Smooth muscle cell (in vitro differentiated cells): ENCODE results near the gene PLEKHN1. TPM values are rescaled to one million over a fixed set of nuclear protein-coding genes. Genes with fewer than 3 reads are reported as not detected.

Experiments
- DNase-seq: peaks from one replicate; lab custom pipeline; 2025; ENCODE audit not compliant: unreplicated experiment; lab: John Stamatoyannopoulos, UW
- H2AFZ ChIP-seq: fragments of 200-600 bp; sonication (generic); 2 replicates; pipeline ENCODE4 v1.6.0; 2016; ENCODE audit warnings: antibody characterized with exemption, low read depth, mild to moderate bottlenecking
- H3F3A ChIP-seq: fragments of 200-600 bp; sonication (generic); 2 replicates; pipeline ENCODE4 v1.6.0; 2017; ENCODE audit warnings: antibody characterized with exemption, low read depth
- H3K27ac ChIP-seq: fragments of 200-600 bp; sonication (generic); 2 replicates; pipeline ENCODE4 v1.5.1; 2016; ENCODE audit warnings: low read depth, mild to moderate bottlenecking
- H3K27me3 ChIP-seq: fragments of 200-600 bp; sonication (generic); 2 replicates; pipeline ENCODE4 v1.6.1; 2016; ENCODE audit warnings: low read depth, mild to moderate bottlenecking
- H3K36me3 ChIP-seq: fragments of 200-600 bp; sonication (generic); 2 replicates; pipeline ENCODE4 v1.5.1; 2016; ENCODE audit warnings: low read depth
- H3K4me1 ChIP-seq: fragments of 200-600 bp; sonication (generic); 2 replicates; pipeline ENCODE4 v1.5.1; 2016; ENCODE audit warnings: low read depth
- H3K4me2 ChIP-seq: fragments of 200-600 bp; sonication (generic); 2 replicates; pipeline ENCODE4 v1.6.0; 2016; ENCODE audit warnings: mild to moderate bottlenecking
- H3K4me3 ChIP-seq: fragments of 200-600 bp; sonication (generic); 2 replicates; pipeline ENCODE4 v1.5.1; 2016; ENCODE audit warnings: mild to moderate bottlenecking
- H3K79me2 ChIP-seq: fragments of 200-600 bp; sonication (generic); 2 replicates; pipeline ENCODE4 v1.6.0; 2016; ENCODE audit warnings: low read depth, mild to moderate bottlenecking
- H3K9ac ChIP-seq: fragments of 200-600 bp; sonication (generic); 2 replicates; pipeline ENCODE4 v1.6.0; 2016; ENCODE audit warnings: low read depth
- H3K9me3 ChIP-seq: fragments of 200-600 bp; sonication (generic); replicated peaks from 2 replicates; pipeline ENCODE4 v1.5.1; 2016; ENCODE audit warnings: low read depth
- H4K20me1 ChIP-seq: fragments of 200-600 bp; sonication (generic); 2 replicates; pipeline ENCODE4 v1.6.0; 2016; ENCODE audit warnings: low read depth
- CTCF ChIP-seq: fragments of 200-600 bp; sonication (generic); IDR thresholded peaks from 2 replicates; pipeline ENCODE4 v1.5.1; 2017; ENCODE audit warnings: borderline replicate concordance, mild to moderate bottlenecking, antibody characterized with exemption; ENCODE audit not compliant: insufficient read depth, poor library complexity, severe bottlenecking
- WGBS: methylation state at CpG from one replicate; pipeline ENCODE4 v1.1.7; 2016; ENCODE audit warnings: low lambda C conversion rate; 5-methylcytosine and 5-hydroxymethylcytosine counted together
- polyA plus RNA-seq: library from polyadenylated mRNA; unstranded; fragments of >200 nt; fragmentation: Nextera tagmentation; extraction: Ambion mirVana; gene quantifications from 2 replicates; pipeline ENCODE4 v1.2.1, GENCODE V29; 2016
- total RNA-seq: library from RNA; depleted of rRNA; stranded (reverse); fragments of >200 nt; gene quantifications from 2 replicates; pipeline ENCODE4 v1.2.3, GENCODE V29; 2014

PLEKHN1 gene
- total and polyA plus RNA-seq, 2 experiments from 2014 or later: 2.6 to 5.2 TPM

GRCh38 chr1:967466-968343 is 1.4 kb downstream of the PLEKHN1 start:
- Histone ChIP-seq H3K36me3 (no peaks in the 10 kb centered on the region), H3K79me2 (no peaks in the 10 kb centered on the region), H2AFZ (no peak overlapping the region), H3K4me2 (peak overlapping the region; percentile 85), H3K4me3 (peak overlapping the region; percentile 60), H3K27me3 (peaks cover 9% of the 10 kb centered on the region), H3K9ac (no peak overlapping the region), H4K20me1 (no peaks in the 10 kb centered on the region), H3F3A (no peaks in the 10 kb centered on the region), H3K4me1 (peaks cover 7% of the 10 kb centered on the region), H3K27ac (no peak overlapping the region), H3K9me3 (no peaks in the 10 kb centered on the region)
- WGBS: 83% methylated on average over 23 of the region's 23 CpGs
- no peak for TF ChIP-seq CTCF
- DNase-seq: no peak

- WGBS: 81% methylated on average over 15 of the region's 15 CpGs
- Histone ChIP-seq H3K27ac (no peak overlapping the region), H3K9ac (no peak overlapping the region), H3K9me3 (no peaks in the 10 kb centered on the region), H3F3A (no peaks in the 10 kb centered on the region), H3K4me1 (peaks cover 7% of the 10 kb centered on the region), H4K20me1 (no peaks in the 10 kb centered on the region), H3K79me2 (no peaks in the 10 kb centered on the region), H3K4me2 (no peak overlapping the region), H3K27me3 (peaks cover 9% of the 10 kb centered on the region), H2AFZ (no peak overlapping the region), H3K4me3 (no peak overlapping the region), H3K36me3 (no peaks in the 10 kb centered on the region)
- no peak for TF ChIP-seq CTCF
- DNase-seq: no peak
These were observed 3.1 kb downstream of the PLEKHN1 start for GRCh38 chr1:969260-969855.

- no peaks in the 10 kb centered on the region for H3K36me3 ChIP-seq
- H3K27ac ChIP-seq: no peak overlapping the region
- no peaks in the 10 kb centered on the region for H4K20me1 ChIP-seq
- no peak overlapping the region for H3K4me2 ChIP-seq
- peaks cover 7% of the 10 kb centered on the region for H3K4me1 ChIP-seq
- peaks cover 9% of the 10 kb centered on the region for H3K27me3 ChIP-seq
- no peak for TF ChIP-seq CTCF
- H3F3A ChIP-seq: no peaks in the 10 kb centered on the region
- H3K9ac ChIP-seq: no peak overlapping the region
- H3K79me2 ChIP-seq: no peaks in the 10 kb centered on the region
- H2AFZ ChIP-seq: no peak overlapping the region
- WGBS: 65% methylated on average over 26 of the region's 33 CpGs
- DNase-seq: no peak
- no peaks in the 10 kb centered on the region for H3K9me3 ChIP-seq
- no peak overlapping the region for H3K4me3 ChIP-seq
These were observed 4.1 kb downstream of the PLEKHN1 start for GRCh38 chr1:970242-970972.
